HepG2 (cell line): ENCODE data around the gene EFNA2. TPM values are rescaled to one million over a fixed set of nuclear protein-coding genes. Genes with fewer than 3 reads are reported as not detected.

ENCODE experiments used
- CREM ChIP-seq, 2 experiments: sonication (generic) in 1 of 2; formaldehyde crosslinking in 1 of 2; IDR thresholded peaks; 2 replicates each; pipeline versions ENCODE4 v1.4.0 to v1.6.1; 2016 to 2020; ENCODE audit warnings: antibody characterized with exemption in 1 of 2, mild to moderate bottlenecking in 1 of 2, missing genetic modification reagents in 1 of 2
- CTCF ChIP-seq: sonication (generic); formaldehyde crosslinking; IDR thresholded peaks from 2 replicates; pipeline ENCODE4 v1.5.0; 2020; ENCODE audit warnings: mild to moderate bottlenecking, missing genetic modification reagents, moderate library complexity
- EZH2 ChIP-seq: conservative IDR thresholded peaks from 2 replicates; pipeline ENCODE4 v1.6.1; 2012; ENCODE audit warnings: mild to moderate bottlenecking, low read depth, low read length, moderate library complexity
- GPN1 ChIP-seq: sonication (generic); formaldehyde crosslinking; IDR thresholded peaks from 2 replicates; pipeline ENCODE4 v1.5.1; 2020; ENCODE audit warnings: missing genetic modification reagents, borderline replicate concordance
- JARID2 ChIP-seq: sonication (generic); formaldehyde crosslinking; IDR thresholded peaks from 2 replicates; pipeline ENCODE4 v1.8.1; 2023; ENCODE audit warnings: missing genetic modification reagents, inconsistent platforms; ENCODE audit not compliant: insufficient replicate concordance
- JDP2 ChIP-seq: sonication (generic); formaldehyde crosslinking; IDR thresholded peaks from 2 replicates; pipeline ENCODE4 v1.8.1; 2022; ENCODE audit warnings: missing genetic modification reagents, borderline replicate concordance
- MLXIP ChIP-seq: sonication (generic); formaldehyde crosslinking; IDR thresholded peaks from 2 replicates; pipeline ENCODE4 v1.9.0; 2021; ENCODE audit warnings: missing genetic modification reagents, borderline replicate concordance
- MTF2 ChIP-seq: sonication (generic); formaldehyde crosslinking; IDR thresholded peaks from 2 replicates; pipeline ENCODE4 v1.5.0; 2020; ENCODE audit warnings: missing genetic modification reagents, borderline replicate concordance
- REPIN1 ChIP-seq: sonication (generic); formaldehyde crosslinking; IDR thresholded peaks from 2 replicates; pipeline ENCODE4 v1.8.0; 2022; ENCODE audit warnings: missing genetic modification reagents, low read depth, mild to moderate bottlenecking, borderline replicate concordance
- RFXAP ChIP-seq: sonication (generic); formaldehyde crosslinking; IDR thresholded peaks from 2 replicates; pipeline ENCODE4 v1.4.0; 2020; ENCODE audit warnings: missing genetic modification reagents, borderline replicate concordance
- SKIL ChIP-seq: sonication (generic); formaldehyde crosslinking; IDR thresholded peaks from 2 replicates; pipeline ENCODE4 v1.8.0; 2022; ENCODE audit warnings: missing genetic modification reagents, mild to moderate bottlenecking, moderate library complexity, borderline replicate concordance
- TGIF2 ChIP-seq: IDR thresholded peaks from 2 replicates; pipeline ENCODE4 v1.6.1; 2016; ENCODE audit warnings: control low read depth, missing compliant biosample characterization
- ZBTB14 ChIP-seq: sonication (generic); formaldehyde crosslinking; IDR thresholded peaks from 2 replicates; pipeline ENCODE4 v1.4.0; 2020; ENCODE audit warnings: missing genetic modification reagents
- ZBTB43 ChIP-seq: sonication (generic); formaldehyde crosslinking; conservative IDR thresholded peaks from 2 replicates; pipeline ENCODE4 v1.4.0; 2020; ENCODE audit warnings: missing genetic modification reagents
- ZFP1 ChIP-seq: IDR thresholded peaks from 2 replicates; pipeline ENCODE4 v1.6.1; 2016
- ZNF333 ChIP-seq: sonication (generic); formaldehyde crosslinking; IDR thresholded peaks from 2 replicates; pipeline ENCODE4 v1.4.0; 2020; ENCODE audit warnings: mild to moderate bottlenecking, missing genetic modification reagents, borderline replicate concordance
- ZNF616 ChIP-seq: sonication (generic); formaldehyde crosslinking; IDR thresholded peaks from 2 replicates; pipeline ENCODE4 v1.5.0; 2020; ENCODE audit warnings: low read depth, mild to moderate bottlenecking, missing genetic modification reagents
- ZNF713 ChIP-seq: sonication (generic); formaldehyde crosslinking; IDR thresholded peaks from 2 replicates; pipeline ENCODE4 v1.4.0; 2020; ENCODE audit warnings: mild to moderate bottlenecking, missing genetic modification reagents
- polyA plus RNA-seq, 8 experiments: library from polyadenylated mRNA; depleted of rRNA in 3 of 8; stranded (reverse) in 7 of 8; unstranded in 1 of 8; fragments of >200 nt; fragmentation: Illumina TruSeq in 4 of 8; extraction: Trizol in 4 of 8; gene quantifications; 2 replicates each; pipeline versions ENCODE4 v1.2.1 to v1.2.3, GENCODE V29; 2011 to 2016; ENCODE audit warnings: low read depth in 4 of 8, missing spikeins in 1 of 8, mixed read lengths in 1 of 8; ENCODE audit not compliant: insufficient read depth in 1 of 8
- total RNA-seq, 5 experiments: library from RNA; depleted of rRNA; stranded (reverse); fragments of >200 nt; fragmentation: Illumina TruSeq; extraction: Trizol; gene quantifications; 2 replicates each; pipeline ENCODE4 v1.2.3, GENCODE V29; 2016; ENCODE audit warnings: low read depth in 1 of 5

Gene EFNA2
- total and polyA plus RNA-seq, 2 of the 13 experiments (the other 11 are each of a cell fraction or from before 2014, with no cell fraction given) = 6.0 to 9.9 TPM

GRCh38 chr19:1290703-1291651, 5.3 kb downstream of the EFNA2 start (continued):
- TF ChIP-seq ZBTB14 (CRISPR knock-in tag) (no peak), JDP2 (CRISPR knock-in tag) (no peak), CREM (IDR thresholded peaks at IDR 0.05) (peak; percentile 65; the same call in 1 of the 2 replicates), CREM (CRISPR knock-in tag; IDR thresholded peaks at IDR 0.05) (no peak), MLXIP (CRISPR knock-in tag) (no peak), ZNF333 (no peak), ZBTB43 (CRISPR knock-in tag) (peak; percentile 78; the same call in 1 of the 2 replicates), CTCF (CRISPR knock-in tag) (0 out of 2 replicates have a peak, but pooled peaks have one; percentile 28), RFXAP (CRISPR knock-in tag) (no peak), ZNF713 (no peak), ZNF616 (no peak), SKIL (peak; percentile 93), MTF2 (CRISPR knock-in tag) (no peak), ZFP1 (CRISPR knock-in tag) (no peak), GPN1 (CRISPR knock-in tag) (no peak), REPIN1 (peak; percentile 73), JARID2 (CRISPR knock-in tag) (no peak), TGIF2 (CRISPR knock-in tag) (peak; percentile 34; the same call in 1 of the 2 replicates), EZH2 (no peak)
